Astrocyte of the cerebellum (primary cell): ENCODE results near the gene POC1A.
A peak's percentile ranks its signal among the peaks of the same experiment; 100 is the strongest.

Experiments
- DNase-seq: peaks from one replicate; pipeline ENCODE4 v3.0.0-alpha.2; 2011; ENCODE audit warnings: low read depth
- H3K4me3 ChIP-seq: 2 replicates; pipeline ENCODE4 v1.5.1; 2011; ENCODE audit warnings: mild to moderate bottlenecking, low read depth, low read length, moderate library complexity
- in situ Hi-C: cut with HindIII; loops from 2 replicates; pipeline ENCODE4 v1.10.0; 2017; ENCODE audit warnings: low sequenced_read_pairs
- TF ChIP-seq, protein P1 (sequence below): IDR thresholded peaks from 2 replicates; pipeline ENCODE4 v1.5.1; 2012; ENCODE audit warnings: low read length, low read depth, moderate library complexity, mild to moderate bottlenecking; ENCODE audit errors: missing control alignments

POC1A gene

DNA sequence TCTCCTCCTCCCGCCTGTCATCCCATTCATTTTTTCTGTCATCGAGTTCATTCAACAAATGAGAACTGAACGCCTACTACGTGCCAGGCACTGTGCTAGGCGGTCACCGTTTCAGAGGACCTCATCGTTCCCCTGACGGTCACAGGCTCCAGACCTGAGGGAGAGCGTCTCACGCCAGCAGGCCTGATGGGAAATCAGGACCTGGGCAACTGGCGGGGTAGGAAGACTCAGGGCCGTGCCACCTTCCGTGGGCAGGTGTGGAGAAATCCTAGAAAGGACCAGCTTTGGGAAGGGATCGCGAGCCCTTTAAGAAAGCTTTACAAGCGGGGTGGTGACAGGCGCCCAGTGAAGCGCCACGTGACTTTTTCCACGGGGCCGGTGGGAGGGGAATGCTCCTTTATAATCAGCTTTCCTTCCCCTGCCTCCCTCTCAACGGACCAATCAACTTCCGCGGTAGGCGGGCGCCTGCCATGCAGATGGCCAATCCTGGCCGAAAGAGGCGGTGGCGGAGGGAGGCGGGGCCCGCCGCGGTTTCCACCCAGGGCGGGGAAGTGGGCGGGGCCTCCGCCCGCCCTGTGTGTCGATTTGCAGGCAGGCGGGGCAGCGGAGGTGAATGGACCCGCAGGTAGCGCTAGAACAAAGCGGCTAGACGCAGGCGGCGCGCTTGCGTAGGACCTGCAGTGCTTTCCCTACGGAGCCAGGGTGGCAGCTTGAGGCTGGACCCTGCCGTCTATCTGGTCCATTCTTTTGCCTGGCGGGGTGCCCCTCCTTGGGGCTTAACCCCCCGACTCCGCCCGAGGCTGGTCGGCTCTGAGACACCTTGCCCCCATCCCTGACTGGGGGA is 97.0 kb downstream of the POC1A start:
- H3K4me3 ChIP-seq = peak overlapping the region; percentile 91
- TF ChIP-seq, protein P1, sequence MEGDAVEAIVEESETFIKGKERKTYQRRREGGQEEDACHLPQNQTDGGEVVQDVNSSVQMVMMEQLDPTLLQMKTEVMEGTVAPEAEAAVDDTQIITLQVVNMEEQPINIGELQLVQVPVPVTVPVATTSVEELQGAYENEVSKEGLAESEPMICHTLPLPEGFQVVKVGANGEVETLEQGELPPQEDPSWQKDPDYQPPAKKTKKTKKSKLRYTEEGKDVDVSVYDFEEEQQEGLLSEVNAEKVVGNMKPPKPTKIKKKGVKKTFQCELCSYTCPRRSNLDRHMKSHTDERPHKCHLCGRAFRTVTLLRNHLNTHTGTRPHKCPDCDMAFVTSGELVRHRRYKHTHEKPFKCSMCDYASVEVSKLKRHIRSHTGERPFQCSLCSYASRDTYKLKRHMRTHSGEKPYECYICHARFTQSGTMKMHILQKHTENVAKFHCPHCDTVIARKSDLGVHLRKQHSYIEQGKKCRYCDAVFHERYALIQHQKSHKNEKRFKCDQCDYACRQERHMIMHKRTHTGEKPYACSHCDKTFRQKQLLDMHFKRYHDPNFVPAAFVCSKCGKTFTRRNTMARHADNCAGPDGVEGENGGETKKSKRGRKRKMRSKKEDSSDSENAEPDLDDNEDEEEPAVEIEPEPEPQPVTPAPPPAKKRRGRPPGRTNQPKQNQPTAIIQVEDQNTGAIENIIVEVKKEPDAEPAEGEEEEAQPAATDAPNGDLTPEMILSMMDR = no peak
- in situ Hi-C loops = no loop called here
- peak; percentile 96 for DNase-seq

DNA sequence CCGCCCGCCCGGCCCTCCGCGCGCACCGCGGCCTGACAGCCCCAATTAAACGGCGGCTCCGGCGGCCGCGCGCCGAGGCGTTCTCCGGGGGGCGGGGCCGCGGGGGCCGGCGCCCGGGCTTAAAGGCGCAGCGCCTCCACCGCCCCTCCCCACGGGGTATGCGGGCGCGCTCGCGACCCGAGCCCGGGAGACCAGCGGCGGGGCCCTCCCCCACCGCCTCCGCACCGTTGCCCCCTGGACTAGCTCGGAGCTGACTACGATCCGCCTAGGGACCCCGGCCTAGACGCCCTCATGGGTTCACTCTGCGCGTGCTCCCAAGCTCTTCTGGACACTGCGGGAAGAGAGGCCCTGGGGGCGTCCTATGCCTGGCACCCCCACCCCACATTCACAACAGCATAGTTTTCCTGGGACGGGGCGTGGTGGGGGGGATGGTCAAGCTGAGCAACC is 97.7 kb downstream of the POC1A start, which contains the start of gene DUSP7:
Gene DUSP7, minus strand, starts transcription at position 51 of the 447 bp plus-strand sequence. CDS start 205 bp downstream, outside the sequence.
- peak within 1 kb of the TSS; percentile 91 for H3K4me3 ChIP-seq
- DNase-seq = no peak
- in situ Hi-C loops = no loop called here
- TF ChIP-seq, protein P1 = no peak

DNA sequence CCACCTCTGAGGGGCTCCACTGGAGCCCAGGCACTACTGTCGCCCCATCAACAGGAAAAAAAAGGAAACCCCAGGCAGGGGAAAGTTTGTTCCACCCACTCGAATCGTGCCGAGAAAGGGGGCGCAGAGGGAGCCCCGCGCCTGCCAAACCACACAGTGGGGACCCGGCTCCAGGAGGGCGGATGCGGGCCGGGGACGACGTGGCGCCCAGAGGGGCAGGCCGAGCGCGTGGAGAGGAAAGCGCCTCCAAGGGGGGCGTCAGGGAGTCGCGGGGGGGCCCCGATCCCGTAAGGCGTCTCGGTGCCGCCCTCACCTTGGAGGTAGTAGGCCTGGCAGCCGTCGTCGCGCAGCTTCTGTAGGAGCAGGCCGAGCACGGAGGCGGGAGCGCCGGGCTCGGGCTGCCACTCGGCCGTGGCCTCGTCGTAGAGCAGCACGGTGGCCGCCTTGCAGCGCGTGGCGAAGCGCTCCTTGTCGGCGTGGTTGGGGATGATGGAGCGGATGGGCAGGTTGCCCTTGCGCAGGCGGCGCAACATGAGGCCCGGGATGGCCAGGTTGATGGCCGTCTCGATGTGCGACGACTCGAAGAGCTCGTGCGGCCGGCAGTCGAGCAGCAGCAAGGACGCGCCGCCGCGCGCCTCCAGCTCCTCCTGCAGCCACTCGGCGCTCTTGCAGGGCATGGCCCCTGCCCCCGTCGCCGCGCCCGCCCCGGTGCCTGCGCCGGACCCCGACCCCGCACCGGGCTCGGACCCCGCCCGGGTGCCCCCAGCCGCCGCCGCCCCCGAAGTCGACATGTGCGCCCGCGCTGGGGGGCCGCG is 98.5 kb downstream of the POC1A start:
- TF ChIP-seq, protein P1 = no peak
- peak overlapping the region; percentile 91 for H3K4me3 ChIP-seq
- no peak for DNase-seq
- in situ Hi-C loops = no loop called here

DNA sequence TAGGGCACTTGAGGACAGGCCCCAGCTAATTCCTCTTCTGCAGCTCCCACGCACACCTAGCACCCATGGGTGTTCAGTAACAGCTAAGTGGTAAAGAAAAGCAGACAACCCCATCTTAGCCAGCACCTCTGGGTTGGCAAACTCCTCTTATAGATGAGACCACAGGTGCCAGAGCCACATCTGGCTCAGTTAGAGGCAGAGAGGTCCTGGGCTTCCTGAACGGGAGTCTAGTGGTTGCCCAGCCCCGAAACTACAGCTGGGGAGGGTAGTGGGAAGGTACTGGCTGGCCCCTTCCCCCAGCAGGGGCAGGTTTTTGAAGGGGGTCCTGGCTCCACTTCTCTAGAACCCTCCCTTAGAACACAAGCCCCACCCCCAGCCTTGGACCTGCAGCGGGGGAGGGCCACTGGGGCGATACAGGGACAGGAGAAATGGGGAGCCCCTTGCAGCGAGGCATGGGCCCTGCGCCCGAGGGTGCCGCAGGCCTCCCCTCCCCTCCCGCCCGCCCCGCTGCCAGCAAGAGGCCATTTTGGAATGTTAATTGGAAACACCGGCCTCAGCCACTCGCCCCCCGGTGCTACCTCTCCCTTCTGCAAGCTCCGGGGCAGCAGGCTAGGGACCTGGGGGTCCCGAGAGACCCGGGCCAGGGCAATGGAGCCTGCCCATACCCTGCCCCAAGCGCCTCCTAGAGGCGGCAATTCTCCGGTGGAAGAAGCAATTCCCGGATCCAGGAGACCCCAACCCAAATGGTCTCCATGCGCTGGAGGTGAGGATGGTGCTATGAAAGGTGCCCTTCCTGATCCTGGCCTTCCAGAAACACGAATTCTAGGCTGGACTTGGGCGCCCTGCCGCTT is 99.3 kb downstream of the POC1A start:
- peak overlapping the region; percentile 91 for H3K4me3 ChIP-seq
- in situ Hi-C loops = no loop called here
- TF ChIP-seq, protein P1 = peak; percentile 52
- DNase-seq = no peak

DNA sequence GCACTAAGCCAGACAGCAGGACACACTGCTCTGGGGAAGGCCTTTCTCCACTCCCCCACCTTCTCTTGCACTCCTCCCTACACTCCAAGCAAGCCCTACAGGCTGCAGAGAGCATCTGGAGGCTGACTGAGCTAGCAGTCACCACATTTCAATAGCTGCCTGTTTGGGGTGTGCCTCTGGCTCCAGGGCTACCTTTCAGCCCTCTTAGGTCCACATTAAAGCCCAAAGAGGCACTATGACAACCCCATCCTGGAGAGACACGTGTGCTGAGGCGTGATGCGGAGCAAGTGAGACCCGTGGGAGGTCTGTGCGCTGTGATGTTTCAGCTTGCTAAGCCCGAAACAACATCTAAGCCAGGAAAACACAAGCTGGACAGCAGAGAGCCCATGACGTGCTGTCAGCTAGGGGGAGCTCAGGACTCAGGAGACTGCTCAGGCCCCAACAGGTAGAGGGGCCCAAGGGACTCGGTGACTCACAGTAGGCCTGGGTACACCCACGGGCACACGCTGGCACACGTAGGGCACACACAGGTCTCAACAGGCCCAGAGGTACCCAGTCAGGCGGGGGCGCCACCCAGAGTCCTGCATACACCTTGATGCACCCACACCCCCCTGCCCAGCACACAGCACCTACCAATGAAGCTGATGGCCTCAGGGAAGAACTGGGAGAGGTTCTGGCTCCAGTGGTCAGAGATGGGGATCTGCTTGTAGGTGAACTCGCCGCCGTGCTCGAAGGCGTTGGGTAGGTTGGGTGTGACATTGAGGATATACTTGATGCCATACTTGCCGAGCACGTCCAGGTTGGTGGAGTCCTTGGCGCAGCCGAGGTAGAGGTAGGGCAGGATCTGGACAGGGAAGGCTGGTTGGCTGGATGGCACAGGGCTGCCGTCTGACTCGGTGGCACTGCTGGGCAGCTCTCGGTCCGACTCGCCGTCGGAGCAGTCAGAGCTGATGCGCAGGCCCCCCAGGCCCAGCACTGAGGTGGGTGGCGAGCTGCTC is 100.6 kb downstream of the POC1A start:
- no peak for DNase-seq
- TF ChIP-seq, protein P1 = peak; percentile 32
- in situ Hi-C loops = no loop called here
- peak overlapping the region; percentile 26 for H3K4me3 ChIP-seq
